HG03108 (cell line): ENCODE results near the gene TRMT2A.
"Not testable (repeated sequence)": the region's sequence is repeated elsewhere in the genome, so short reads cannot be mapped to it uniquely, and the experiment has no call there.

ENCODE experiments used
- ATAC-seq: cut with Tn5 transposase; IDR thresholded peaks from one replicate; pipeline ENCODE4 v1.9.1; 2021; ENCODE audit warnings: moderate library complexity; ENCODE audit not compliant: unreplicated experiment

The TRMT2A gene

GRCh38 chr22:20116951-20117632 is at the start of gene TRMT2A:
Gene TRMT2A (minus strand): TSS chr22:20117226. CDS start chr22:20116906, 320 bp downstream.
- ATAC-seq, result peak; percentile 69

GRCh38 chr22:20166703-20167102 is 49.7 kb upstream of the TRMT2A start:
- ATAC-seq, result no peak

- ATAC-seq, result no peak
Measured at GRCh38 chr22:20165913-20166312, 48.9 kb upstream of the TRMT2A start.

GRCh38 chr22:20165421-20165820 is 48.4 kb upstream of the TRMT2A start:
- no peak for ATAC-seq

- ATAC-seq, result no peak
Measured at GRCh38 chr22:20164863-20165262, 47.8 kb upstream of the TRMT2A start.

- no peak for ATAC-seq
Measured at GRCh38 chr22:20160041-20160440, 43.0 kb upstream of the TRMT2A start.

GRCh38 chr22:20159531-20159930 is 42.5 kb upstream of the TRMT2A start:
- not testable (repeated sequence) for ATAC-seq

- ATAC-seq, result no peak
Measured at GRCh38 chr22:20159076-20159475, 42.0 kb upstream of the TRMT2A start.

GRCh38 chr22:20158391-20159036 is 41.5 kb upstream of the TRMT2A start:
- no peak for ATAC-seq

- ATAC-seq, result no peak
Measured at GRCh38 chr22:20157430-20158183, 40.6 kb upstream of the TRMT2A start.

GRCh38 chr22:20156611-20157429 is 39.8 kb upstream of the TRMT2A start:
- no peak for ATAC-seq

GRCh38 chr22:20156042-20156389 is 39.0 kb upstream of the TRMT2A start:
- no peak for ATAC-seq

- no peak for ATAC-seq
Measured at GRCh38 chr22:20155330-20156041, 38.5 kb upstream of the TRMT2A start.

GRCh38 chr22:20154602-20155187 is 37.7 kb upstream of the TRMT2A start:
- no peak for ATAC-seq

GRCh38 chr22:20153945-20154344 is 36.9 kb upstream of the TRMT2A start:
- ATAC-seq, result no peak

- ATAC-seq, result no peak
Measured at GRCh38 chr22:20152464-20152890, 35.5 kb upstream of the TRMT2A start.

GRCh38 chr22:20151276-20151588 is 34.2 kb upstream of the TRMT2A start:
- no peak for ATAC-seq

- ATAC-seq, result no peak
Measured at GRCh38 chr22:20150381-20151275, 33.6 kb upstream of the TRMT2A start, which contains the start of gene CCDC188. Gene CCDC188 (minus strand): TSS chr22:20151055. CDS start chr22:20150986, 69 bp downstream.
